Stomach smooth muscle (tissue), 2 donors: ENCODE measurements around the gene VWC2L.

ENCODE experiments used
- H3K27ac ChIP-seq: one replicate; pipeline ENCODE4 v1.7.0; 2013; ENCODE audit warnings: mild to moderate bottlenecking, low read length, inconsistent platforms
- H3K27me3 ChIP-seq, 2 donors: one replicate each; pipeline ENCODE4 v1.7.0; 2013; ENCODE audit warnings: low read length in 2 of 2; ENCODE audit not compliant: insufficient read depth in 2 of 2, control insufficient read depth in 1 of 2
- H3K36me3 ChIP-seq, 2 donors: one replicate each; pipeline ENCODE4 v1.7.0; 2013; ENCODE audit warnings: low read length in 2 of 2; ENCODE audit not compliant: control insufficient read depth in 2 of 2, insufficient read depth in 2 of 2
- H3K4me1 ChIP-seq: one replicate; pipeline ENCODE4 v1.7.0; 2013; ENCODE audit warnings: low read length; ENCODE audit not compliant: control insufficient read depth, insufficient read depth
- H3K4me3 ChIP-seq, 2 donors: one replicate each; pipeline ENCODE4 v1.7.0; 2013; ENCODE audit warnings: low read length in 2 of 2
- H3K9ac ChIP-seq, 2 donors: one replicate each; pipeline ENCODE4 v1.7.0; 2013; ENCODE audit warnings: low read length in 2 of 2, mild to moderate bottlenecking in 1 of 2
- H3K9me3 ChIP-seq, 2 donors: one replicate each; pipeline ENCODE4 v1.7.0; 2013; ENCODE audit warnings: low read length in 2 of 2; ENCODE audit not compliant: control insufficient read depth in 2 of 2
- donor health status: healthy.
- donor health status: Pancreatic carcinoma.

VWC2L gene

GRCh38 chr2:214410918-214411554, at the start of gene VWC2L:
VWC2L (plus strand) TSS chr2:214411054; CDS start chr2:214414194, 3,140 bp downstream.
- Histone ChIP-seq H3K4me3 (no peak within 1 kb of the TSS), H3K36me3 (no peaks in the 10 kb centered on the region), H3K9ac (no peak within 1 kb of the TSS), H3K27me3 (no peaks in the 10 kb centered on the region), H3K27ac (no peak within 1 kb of the TSS), H3K4me1 (no peaks in the 10 kb centered on the region), H3K9me3 (no peaks in the 10 kb centered on the region)

- Histone ChIP-seq H3K27me3 (no peaks in the 10 kb centered on the region), H3K9ac (no peak overlapping the region), H3K27ac (no peak overlapping the region), H3K4me3 (no peak overlapping the region), H3K36me3 (no peaks in the 10 kb centered on the region), H3K9me3 (no peaks in the 10 kb centered on the region), H3K4me1 (no peaks in the 10 kb centered on the region)
These were observed 49.7 kb upstream of the VWC2L start for GRCh38 chr2:214361116-214361515.

- Histone ChIP-seq H3K36me3 (no peaks in the 10 kb centered on the region), H3K4me3 (no peak overlapping the region), H3K9ac (no peak overlapping the region), H3K9me3 (no peaks in the 10 kb centered on the region), H3K27ac (no peak overlapping the region), H3K27me3 (no peaks in the 10 kb centered on the region), H3K4me1 (no peaks in the 10 kb centered on the region)
These were observed 45.3 kb upstream of the VWC2L start for GRCh38 chr2:214365549-214365948.

- Histone ChIP-seq H3K4me1 (no peaks in the 10 kb centered on the region), H3K27me3 (no peaks in the 10 kb centered on the region), H3K9ac (no peak overlapping the region), H3K27ac (no peak overlapping the region), H3K9me3 (no peaks in the 10 kb centered on the region), H3K4me3 (no peak overlapping the region), H3K36me3 (no peaks in the 10 kb centered on the region)
These were observed 43.7 kb upstream of the VWC2L start for GRCh38 chr2:214367171-214367570.

- no peak overlapping the region for H3K9ac ChIP-seq
- H3K4me1 ChIP-seq, result no peaks in the 10 kb centered on the region
- no peaks in the 10 kb centered on the region for H3K27me3 ChIP-seq
- H3K36me3 ChIP-seq, result no peaks in the 10 kb centered on the region
- no peak overlapping the region for H3K27ac ChIP-seq
- H3K4me3 ChIP-seq, result no peak overlapping the region
- no peaks in the 10 kb centered on the region for H3K9me3 ChIP-seq
These were observed 34.1 kb upstream of the VWC2L start for GRCh38 chr2:214376618-214377285.

GRCh38 chr2:214377286-214377624, 33.6 kb upstream of the VWC2L start:
- H3K9me3 ChIP-seq, result no peaks in the 10 kb centered on the region
- no peaks in the 10 kb centered on the region for H3K4me1 ChIP-seq
- H3K27me3 ChIP-seq, result no peaks in the 10 kb centered on the region
- H3K27ac ChIP-seq, result no peak overlapping the region
- H3K4me3 ChIP-seq, result no peak overlapping the region
- H3K9ac ChIP-seq, result no peak overlapping the region
- no peaks in the 10 kb centered on the region for H3K36me3 ChIP-seq

- Histone ChIP-seq H3K27me3 (no peaks in the 10 kb centered on the region), H3K9ac (no peak overlapping the region), H3K4me3 (no peak overlapping the region), H3K36me3 (no peaks in the 10 kb centered on the region), H3K4me1 (no peaks in the 10 kb centered on the region), H3K9me3 (no peaks in the 10 kb centered on the region), H3K27ac (no peak overlapping the region)
These were observed 32.3 kb upstream of the VWC2L start for GRCh38 chr2:214378455-214379103.

- H3K4me3 ChIP-seq, result no peak overlapping the region
- H3K9me3 ChIP-seq, result no peaks in the 10 kb centered on the region
- H3K9ac ChIP-seq, result no peak overlapping the region
- H3K36me3 ChIP-seq, result no peaks in the 10 kb centered on the region
- H3K4me1 ChIP-seq, result no peaks in the 10 kb centered on the region
- no peaks in the 10 kb centered on the region for H3K27me3 ChIP-seq
- no peak overlapping the region for H3K27ac ChIP-seq
These were observed 31.6 kb upstream of the VWC2L start for GRCh38 chr2:214379227-214379626.

- Histone ChIP-seq H3K27ac (no peak overlapping the region), H3K4me1 (no peaks in the 10 kb centered on the region), H3K4me3 (no peak overlapping the region), H3K9ac (no peak overlapping the region), H3K36me3 (no peaks in the 10 kb centered on the region), H3K27me3 (no peaks in the 10 kb centered on the region), H3K9me3 (no peaks in the 10 kb centered on the region)
These were observed 30.2 kb upstream of the VWC2L start for GRCh38 chr2:214380681-214381080.

GRCh38 chr2:214382229-214382628, 28.6 kb upstream of the VWC2L start:
- Histone ChIP-seq H3K9me3 (no peaks in the 10 kb centered on the region), H3K9ac (no peak overlapping the region), H3K4me1 (no peaks in the 10 kb centered on the region), H3K36me3 (no peaks in the 10 kb centered on the region), H3K27ac (no peak overlapping the region), H3K4me3 (no peak overlapping the region), H3K27me3 (no peaks in the 10 kb centered on the region)

GRCh38 chr2:214386720-214387119, 24.1 kb upstream of the VWC2L start:
- Histone ChIP-seq H3K4me1 (no peaks in the 10 kb centered on the region), H3K27me3 (no peaks in the 10 kb centered on the region), H3K9me3 (no peaks in the 10 kb centered on the region), H3K27ac (no peak overlapping the region), H3K4me3 (no peak overlapping the region), H3K36me3 (no peaks in the 10 kb centered on the region), H3K9ac (no peak overlapping the region)
